Liver (tissue), 9 donors: ENCODE measurements around the gene FRMD1. TPM values are rescaled to one million over a fixed set of nuclear protein-coding genes. Genes with fewer than 3 reads are reported as not detected.
A peak's percentile ranks its signal among the peaks of the same experiment; 100 is the strongest.

Experiments used
- DNase-seq: peaks from one replicate; pipeline ENCODE4 v3.0.0-alpha.2; 2017; ENCODE audit warnings: low spot score
- H3K27ac ChIP-seq, 2 donors: one replicate each; pipeline ENCODE4 v1.7.0; 2013; ENCODE audit warnings: inconsistent platforms in 2 of 2, low read length in 2 of 2, control low read depth in 1 of 2, low read depth in 1 of 2, mild to moderate bottlenecking in 1 of 2
- H3K27me3 ChIP-seq, 4 donors: one replicate each; pipeline versions ENCODE4 v1.6.1 to v1.7.0; 2013; ENCODE audit warnings: low read length in 3 of 4, inconsistent platforms in 1 of 4, mild to moderate bottlenecking in 1 of 4, moderate library complexity in 1 of 4; ENCODE audit not compliant: control insufficient read depth in 4 of 4, insufficient read depth in 4 of 4
- H3K36me3 ChIP-seq, 4 donors: one replicate each; pipeline versions ENCODE4 v1.6.1 to v1.7.0; 2013; ENCODE audit warnings: low read length in 3 of 4, mild to moderate bottlenecking in 3 of 4, low read depth in 1 of 4, moderate library complexity in 1 of 4; ENCODE audit not compliant: control insufficient read depth in 4 of 4, insufficient read depth in 3 of 4
- H3K4me1 ChIP-seq, 4 donors: one replicate each; pipeline versions ENCODE4 v1.6.1 to v1.7.0; 2013; ENCODE audit warnings: low read length in 3 of 4, mild to moderate bottlenecking in 3 of 4, moderate library complexity in 1 of 4; ENCODE audit not compliant: control insufficient read depth in 4 of 4, insufficient read depth in 4 of 4
- H3K4me3 ChIP-seq, 3 donors: one replicate each; pipeline versions ENCODE4 v1.6.1 to v1.7.0; 2013; ENCODE audit warnings: low read length in 3 of 3, control low read depth in 1 of 3, low read depth in 1 of 3, mild to moderate bottlenecking in 1 of 3
- H3K9ac ChIP-seq, 2 donors: one replicate each; pipeline ENCODE4 v1.7.0; 2013; ENCODE audit warnings: low read length in 2 of 2, mild to moderate bottlenecking in 2 of 2, moderate library complexity in 2 of 2, control low read depth in 1 of 2, low read depth in 1 of 2
- H3K9me3 ChIP-seq, 4 donors: one replicate each; pipeline versions ENCODE4 v1.6.1 to v1.7.0; 2013; ENCODE audit warnings: low read length in 3 of 4; ENCODE audit not compliant: control insufficient read depth in 4 of 4
- CTCF ChIP-seq: fragments of 150-350 bp; IDR thresholded peaks from 2 replicates; pipeline ENCODE4 v1.5.1; 2017; ENCODE audit warnings: improper control_type of control experiment, low read depth, low read length; ENCODE audit not compliant: missing input control
- EGR1 ChIP-seq, 2 donors: IDR thresholded peaks; 2 replicates each; pipeline ENCODE4 v1.6.1; 2016 to 2018; ENCODE audit warnings: antibody characterized with exemption in 2 of 2, low read depth in 2 of 2
- FOXA1 ChIP-seq: IDR thresholded peaks from 2 replicates; pipeline ENCODE4 v1.6.1; 2016; ENCODE audit warnings: antibody characterized with exemption
- FOXA2 ChIP-seq: IDR thresholded peaks from 2 replicates; pipeline ENCODE4 v1.6.1; 2016; ENCODE audit warnings: antibody characterized with exemption
- GABPA ChIP-seq, 2 donors: IDR thresholded peaks in 1 of 2; conservative IDR thresholded peaks in 1 of 2; 2 replicates each; pipeline ENCODE4 v1.6.1; 2016; ENCODE audit warnings: antibody characterized with exemption in 2 of 2, mild to moderate bottlenecking in 1 of 2, moderate library complexity in 1 of 2
- HNF4A ChIP-seq, 2 donors: conservative IDR thresholded peaks; 2 replicates each; pipeline ENCODE4 v1.6.1; 2016; ENCODE audit warnings: antibody characterized with exemption in 2 of 2, mild to moderate bottlenecking in 2 of 2
- HNF4G ChIP-seq: IDR thresholded peaks from 2 replicates; pipeline ENCODE4 v1.6.1; 2016; ENCODE audit warnings: antibody characterized with exemption
- JUND ChIP-seq, 2 donors: IDR thresholded peaks; 2 replicates each; pipeline ENCODE4 v1.6.1; 2016; ENCODE audit warnings: antibody characterized with exemption in 2 of 2
- NR2F2 ChIP-seq: IDR thresholded peaks from 2 replicates; pipeline ENCODE4 v1.6.1; 2016; ENCODE audit warnings: antibody characterized with exemption
- RAD21 ChIP-seq, 2 donors: IDR thresholded peaks; 2 replicates each; pipeline ENCODE4 v1.6.1; 2016; ENCODE audit warnings: antibody characterized with exemption in 2 of 2, mild to moderate bottlenecking in 2 of 2
- REST ChIP-seq: IDR thresholded peaks from 2 replicates; pipeline ENCODE4 v1.6.1; 2016; ENCODE audit warnings: antibody characterized with exemption, mild to moderate bottlenecking
- RXRA ChIP-seq, 2 donors: IDR thresholded peaks; 2 replicates each; pipeline ENCODE4 v1.6.1; 2017 to 2018; ENCODE audit warnings: antibody characterized with exemption in 2 of 2, mild to moderate bottlenecking in 1 of 2
- SP1 ChIP-seq: IDR thresholded peaks from 2 replicates; pipeline ENCODE4 v1.6.1; 2018; ENCODE audit warnings: antibody characterized with exemption, mild to moderate bottlenecking
- TAF1 ChIP-seq: conservative IDR thresholded peaks from 2 replicates; pipeline ENCODE4 v1.6.1; 2016; ENCODE audit warnings: antibody characterized with exemption, mild to moderate bottlenecking
- YY1 ChIP-seq: IDR thresholded peaks from 2 replicates; pipeline ENCODE4 v1.6.1; 2016; ENCODE audit warnings: antibody characterized with exemption, mild to moderate bottlenecking
- ZBTB33 ChIP-seq: IDR thresholded peaks from 2 replicates; pipeline ENCODE4 v1.6.1; 2016; ENCODE audit warnings: antibody characterized with exemption
- WGBS: extraction: QIAGEN DNeasy Blood & Tissue Kit; methylation state at CpG from one replicate; pipeline ENCODE4 v1.1.7; 2013; 5-methylcytosine and 5-hydroxymethylcytosine counted together
- polyA plus RNA-seq, 2 donors: library from polyadenylated mRNA; stranded (reverse) in 1 of 2; unstranded in 1 of 2; fragments of 200-250 nt in 1 of 2; fragments of >200 nt in 1 of 2; fragmentation: Nextera tagmentation in 1 of 2; extraction: Ambion mirVana in 1 of 2; gene quantifications; one replicate each; pipeline versions ENCODE4 v1.2.1 to v1.2.3, GENCODE V29; 2013 to 2015
- total RNA-seq, 2 donors: library from RNA; depleted of rRNA; stranded (reverse); fragments of >200 nt; gene quantifications; one replicate each; pipeline ENCODE4 v1.2.3, GENCODE V29; 2014
- TF ChIP-seq, protein P1 (sequence below): IDR thresholded peaks from 2 replicates; pipeline ENCODE4 v1.6.1; 2016; ENCODE audit warnings: antibody characterized with exemption
- TF ChIP-seq, protein P2 (sequence below): IDR thresholded peaks from 2 replicates; pipeline ENCODE4 v1.6.1; 2016; ENCODE audit warnings: antibody characterized with exemption
- donor health status: healthy.
- donor health status: healthy.
- donor health status: healthy.
- donor health status: healthy.
- donor health status: healthy.

Gene FRMD1
- total and polyA plus RNA-seq, 4 donors, result 0.04 to 0.17 (median 0.12) TPM

DNA sequence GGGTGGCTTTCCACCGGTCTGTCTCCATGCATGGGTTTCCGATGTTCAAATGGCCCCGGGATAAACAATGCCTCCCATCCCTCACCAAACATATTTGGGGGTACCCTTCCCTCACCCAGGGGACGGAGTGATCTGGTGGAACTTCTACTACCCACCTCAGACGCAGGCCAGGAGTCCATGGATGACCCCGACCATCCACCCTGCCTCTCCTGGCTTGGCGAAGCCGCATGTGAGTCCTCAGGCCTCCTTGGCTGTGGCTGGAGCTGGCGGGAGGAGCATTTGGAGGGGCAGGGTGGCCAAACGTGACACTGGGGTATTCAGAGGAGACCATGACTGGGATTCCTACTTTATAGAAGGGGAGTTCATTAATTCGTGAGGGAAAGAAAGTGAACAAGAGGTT lies 45.9 kb upstream of the FRMD1 start:
- no peak overlapping the region for H3K9ac ChIP-seq
- no peak overlapping the region for H3K4me3 ChIP-seq
- no peak overlapping the region for H3K27ac ChIP-seq
- DNase-seq, result peak; percentile 9
- H3K36me3 ChIP-seq, result no peaks in the 10 kb centered on the region
- no peaks in the 10 kb centered on the region for H3K4me1 ChIP-seq
- H3K9me3 ChIP-seq, result no peaks in the 10 kb centered on the region
- WGBS, result 88% methylated on average over 11 of the region's 11 CpGs
- no peaks in the 10 kb centered on the region for H3K27me3 ChIP-seq
- TF ChIP-seq FOXA1 (no peak), HNF4G (no peak), NR2F2 (no peak), EGR1 (IDR thresholded peaks at IDR 0.05; ENCODE audit: low read depth in 2 of 2) (no peak)

- no peak for DNase-seq
- no peak overlapping the region for H3K9ac ChIP-seq
- no peak overlapping the region for H3K27ac ChIP-seq
- 88% methylated on average over 7 of the region's 7 CpGs for WGBS
- H3K36me3 ChIP-seq, result no peaks in the 10 kb centered on the region
- no peaks in the 10 kb centered on the region for H3K9me3 ChIP-seq
- no peak overlapping the region for H3K4me3 ChIP-seq
- H3K4me1 ChIP-seq, result no peaks in the 10 kb centered on the region
- H3K27me3 ChIP-seq, result no peaks in the 10 kb centered on the region
- TF ChIP-seq CTCF (no peak), NR2F2 (no peak), HNF4G (no peak), JUND (IDR thresholded peaks at IDR 0.05) (no peak), EGR1 (IDR thresholded peaks at IDR 0.05; ENCODE audit: low read depth in 2 of 2) (no peak), GABPA (IDR thresholded peaks at IDR 0.05 in 1 of 2, conservative IDR thresholded peaks at IDR 0.05 in 1 of 2) (no peak), FOXA2 (no peak), REST (no peak), RXRA (IDR thresholded peaks at IDR 0.05) (no peak), SP1 (no peak), YY1 (no peak), FOXA1 (no peak), RAD21 (IDR thresholded peaks at IDR 0.05) (no peak), TAF1 (no peak), ZBTB33 (no peak), HNF4A (conservative IDR thresholded peaks at IDR 0.05) (no peak)
- TF ChIP-seq, protein P1, sequence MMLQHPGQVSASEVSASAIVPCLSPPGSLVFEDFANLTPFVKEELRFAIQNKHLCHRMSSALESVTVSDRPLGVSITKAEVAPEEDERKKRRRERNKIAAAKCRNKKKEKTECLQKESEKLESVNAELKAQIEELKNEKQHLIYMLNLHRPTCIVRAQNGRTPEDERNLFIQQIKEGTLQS, result no peak
- TF ChIP-seq, protein P2, sequence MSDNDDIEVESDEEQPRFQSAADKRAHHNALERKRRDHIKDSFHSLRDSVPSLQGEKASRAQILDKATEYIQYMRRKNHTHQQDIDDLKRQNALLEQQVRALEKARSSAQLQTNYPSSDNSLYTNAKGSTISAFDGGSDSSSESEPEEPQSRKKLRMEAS, result no peak
These were observed 45.1 kb upstream of the FRMD1 start for GRCh38 chr6:168124158-168124557.
